Measurements from ENCODE around the gene RPP21. TPM values are rescaled to one million over a fixed set of nuclear protein-coding genes. Genes with fewer than 3 reads are reported as not detected.

Gene RPP21
- total RNA-seq, 1 experiment from 2014 or later, result 81.3 TPM

- in situ Hi-C loops (cut with HindIII; ENCODE audit: low pct_unique_long_range_greater_than_20kb, low sequenced_read_pairs), result no loop called here
- ATAC-seq (no peak), DNase-seq (ENCODE audit: low read depth, low spot score) (no peak)
- BruUV-seq (replicated peaks), result no TSS peak
- TF ChIP-seq REST (IDR thresholded peaks at IDR 0.05; ENCODE audit: insufficient read depth in 1 of 2, low read depth in 2 of 2, low read length in 1 of 2) (no peak), SIN3A (IDR thresholded peaks at IDR 0.05; ENCODE audit: borderline replicate concordance, insufficient read depth, low read depth, low read length) (no peak), POLR2AphosphoS5 (IDR thresholded peaks at IDR 0.05; ENCODE audit: low read depth, low read length) (no peak), TCF7L2 (IDR thresholded peaks at IDR 0.05; ENCODE audit: low read depth, low read length) (no peak), CTCF (IDR thresholded peaks at IDR 0.05) (no peak)
- Histone ChIP-seq H3K27ac (ENCODE audit: low read length) (no peak overlapping the region), H3K27me3 (ENCODE audit: control insufficient read depth, insufficient read depth, low read length) (no peaks in the 10 kb centered on the region), H3K4me3 (ENCODE audit: low read depth in 2 of 2, low read length in 2 of 2) (no peak overlapping the region), H3K36me3 (ENCODE audit: control insufficient read depth, insufficient read depth, low read length) (no peaks in the 10 kb centered on the region; the same call in 1 of the 2 replicates), H3K9me3 (ENCODE audit: control insufficient read depth, insufficient read depth, low read depth, low read length) (no peaks in the 10 kb centered on the region), H3K4me1 (ENCODE audit: control insufficient read depth, insufficient read depth, low read length) (no peaks in the 10 kb centered on the region)
- ChIA-PET CTCF (no interaction called here), POLR2A (interaction anchor here (0.6 kb wide), 1 partner anchor 204 kb away, joined by 5 read pairs; no protein-coding TSS in a partner anchor)
- intact Hi-C loops (cut with micrococcal nuclease; ENCODE audit: unreplicated experiment), result no loop called here
These were observed 32.2 kb upstream of the RPP21 start for GRCh38 chr6:30312676-30313321.

GRCh38 chr6:30315156-30315555, 29.8 kb upstream of the RPP21 start:
- no peaks in the 10 kb centered on the region for H3K9me3 ChIP-seq (ENCODE audit: control insufficient read depth, insufficient read depth, low read depth, low read length)
- TF ChIP-seq REST (IDR thresholded peaks at IDR 0.05; ENCODE audit: insufficient read depth in 1 of 2, low read depth in 2 of 2, low read length in 1 of 2), result no peak
- TF ChIP-seq SIN3A (IDR thresholded peaks at IDR 0.05; ENCODE audit: borderline replicate concordance, insufficient read depth, low read depth, low read length), result no peak
- no peak for TF ChIP-seq CTCF (IDR thresholded peaks at IDR 0.05)
- TF ChIP-seq POLR2AphosphoS5 (IDR thresholded peaks at IDR 0.05; ENCODE audit: low read depth, low read length), result no peak
- TF ChIP-seq TCF7L2 (IDR thresholded peaks at IDR 0.05; ENCODE audit: low read depth, low read length), result no peak
- in situ Hi-C loops (cut with HindIII; ENCODE audit: low pct_unique_long_range_greater_than_20kb, low sequenced_read_pairs), result no loop called here
- H3K27ac ChIP-seq (ENCODE audit: low read length), result no peak overlapping the region
- DNase-seq (ENCODE audit: low read depth, low spot score) (no peak), ATAC-seq (no peak)
- ChIA-PET POLR2A (no interaction called here), CTCF (no interaction called here)
- H3K4me1 ChIP-seq (ENCODE audit: control insufficient read depth, insufficient read depth, low read length), result no peaks in the 10 kb centered on the region
- H3K27me3 ChIP-seq (ENCODE audit: control insufficient read depth, insufficient read depth, low read length), result no peaks in the 10 kb centered on the region
- no peak overlapping the region for H3K4me3 ChIP-seq (ENCODE audit: low read depth in 2 of 2, low read length in 2 of 2)
- no TSS peak for BruUV-seq (replicated peaks)
- intact Hi-C loops (cut with micrococcal nuclease; ENCODE audit: unreplicated experiment), result no loop called here
- H3K36me3 ChIP-seq (ENCODE audit: control insufficient read depth, insufficient read depth, low read length), result no peaks in the 10 kb centered on the region; the same call in 1 of the 2 replicates
